Pancreas (tissue), 10 donors: ENCODE data around the gene STBD1. TPM values are rescaled to one million over a fixed set of nuclear protein-coding genes. Genes with fewer than 3 reads are reported as not detected.

Experiments
- ATAC-seq, 4 donors: fragments of 200-7000 bp; cut with Tn5 transposase; one replicate each; pipeline versions ENCODE4 v1.8.0 to v1.9.1; 2020; ENCODE audit warnings: mild to moderate bottlenecking in 4 of 4, moderate library complexity in 4 of 4
- DNase-seq, 6 donors: peaks; one replicate each; pipeline ENCODE4 v3.0.0-alpha.2; 2020
- FAIRE-seq: peaks from 2 replicates; lab custom pipeline; 2012; peaks lifted over from hg19 to GRCh38; lab: Jason Lieb, UNC
- H3K27ac ChIP-seq, 4 donors: fragments of 200-600 bp; sonication (generic); 1 replicate in 3 of 4; 2 replicates in 1 of 4; pipeline versions ENCODE4 v1.5.0 to v1.8.0; 2020
- H3K27me3 ChIP-seq, 4 donors: fragments of 200-600 bp; one replicate each; pipeline ENCODE4 v1.8.0; 2021
- H3K36me3 ChIP-seq, 3 donors: fragments of 200-600 bp; sonication (generic) in 1 of 3; one replicate each; pipeline versions ENCODE4 v1.5.0 to v1.8.0; 2020 to 2021
- H3K4me1 ChIP-seq, 3 donors: fragments of 200-600 bp; one replicate each; pipeline ENCODE4 v1.8.0; 2021
- H3K4me3 ChIP-seq, 4 donors: fragments of 200-600 bp; sonication (generic) in 2 of 4; one replicate each; pipeline versions ENCODE4 v1.5.0 to v1.8.0; 2020 to 2021
- H3K9me3 ChIP-seq, 4 donors: fragments of 200-600 bp; one replicate each; pipeline ENCODE4 v1.8.0; 2021
- CTCF ChIP-seq, 4 donors: fragments of 200-600 bp; sonication (generic) in 3 of 4; IDR thresholded peaks; one replicate each; pipeline versions ENCODE4 v1.5.0 to v1.8.0; 2021; ENCODE audit warnings: antibody characterized with exemption in 4 of 4
- WGBS, 2 donors: extraction: QIAGEN DNeasy Blood & Tissue Kit; methylation state at CpG; one replicate each; pipeline ENCODE4 v1.1.7; 2013; 5-methylcytosine and 5-hydroxymethylcytosine counted together
- intact Hi-C, 3 donors: fragments of 100-400 bp; cut with DNase I; formaldehyde crosslinking; loops; one replicate each; pipeline versions ENCODE4 v1.11.1 to v1.14.2; 2022
- polyA plus RNA-seq, 2 donors: library from polyadenylated mRNA; stranded (reverse); fragments of 200-250 nt; gene quantifications; one replicate each; pipeline ENCODE4 v1.2.3, GENCODE V29; 2013
- total RNA-seq, 6 donors: library from RNA; stranded (reverse); fragmentation: NEBNext Ultra II Directional in 4 of 6; extraction: Animal tissue kit (Norgen Biotek cat#: 25700) in 4 of 6; gene quantifications; one replicate each; pipeline versions ENCODE4 v1.2.1 to v1.2.4, GENCODE V29; 2021 to 2023
- donor health status: healthy with polysubstance abuse.
- donor health status: DM: no; HTN: no; CAD: no; lungs with moderate emphysema.
- donor health status: DM: no; HTN: no; CAD: no.
- donor health status: control.
- donor health status: control.
- donor health status: Bipolar disorder and iron deficiency.
- donor health status: DM: yes; HTN: yes; CAD: no.
- donor health status: DM: no; HTN: no; CAD: no.
- donor health status: DM: no; HTN: no; CAD: no.
- donor health status: DM: yes; HTN: yes; CAD: no.

STBD1 gene
- total and polyA plus RNA-seq, 8 donors, result 1.7 to 6.5 (median 3.1) TPM

DNA sequence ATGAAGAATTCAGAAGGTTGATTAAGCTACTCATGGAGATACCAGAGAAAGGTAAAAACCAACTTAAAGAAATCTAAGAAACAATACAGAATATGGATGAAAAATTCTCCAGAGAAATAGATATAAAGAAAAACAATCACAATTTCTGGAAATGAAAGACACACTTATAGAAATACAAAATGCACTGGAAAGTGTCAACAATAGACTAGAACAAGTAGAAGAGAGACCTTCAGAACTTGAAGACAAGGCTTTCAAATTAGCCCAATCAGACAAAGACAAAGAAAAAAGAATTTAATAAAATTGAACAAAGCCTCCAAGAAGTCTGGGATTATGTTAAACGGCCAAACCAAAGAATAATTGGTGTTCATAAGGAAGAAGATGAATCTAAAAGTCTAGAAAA, 9.6 kb downstream of the STBD1 start:
- WGBS, 2 donors, result 85 to 94% methylated on average over 1 of the region's 1 CpG
- Histone ChIP-seq H3K9me3 (no peaks in the 10 kb centered on the region), H3K4me1 (no peaks in the 10 kb centered on the region), H3K27ac (no peak overlapping the region), H3K27me3 (no peaks in the 10 kb centered on the region), H3K4me3 (no peak overlapping the region), H3K36me3 (no peaks in the 10 kb centered on the region)
- intact Hi-C loops, result no loop called here
- no peak for TF ChIP-seq CTCF (IDR thresholded peaks at IDR 0.05)
- ATAC-seq, result no peak
- DNase-seq, result no peak
- FAIRE-seq, result no peak

- intact Hi-C loops, result no loop called here
- FAIRE-seq (no peak), ATAC-seq (no peak), DNase-seq (no peak)
- no peak overlapping the region for H3K27ac ChIP-seq
- TF ChIP-seq CTCF (IDR thresholded peaks at IDR 0.05), result no peak
- no peaks in the 10 kb centered on the region for H3K4me1 ChIP-seq
- no peak overlapping the region for H3K4me3 ChIP-seq
- WGBS, 2 donors, result 83 to 86% methylated on average over 3 of the region's 3 CpGs
- no peaks in the 10 kb centered on the region for H3K36me3 ChIP-seq
- H3K27me3 ChIP-seq, result no peaks in the 10 kb centered on the region
- H3K9me3 ChIP-seq, result no peaks in the 10 kb centered on the region
Observed at GRCh38 chr4:76322236-76322635, 15.7 kb downstream of the STBD1 start.

GRCh38 chr4:76325072-76325471, 18.5 kb downstream of the STBD1 start:
- no peak for ATAC-seq
- no peak overlapping the region for H3K4me3 ChIP-seq
- intact Hi-C loops, result no loop called here
- H3K27ac ChIP-seq, result no peak overlapping the region
- DNase-seq, result no peak
- H3K27me3 ChIP-seq, result no peaks in the 10 kb centered on the region
- no peak for FAIRE-seq
- no peaks in the 10 kb centered on the region for H3K4me1 ChIP-seq
- TF ChIP-seq CTCF (IDR thresholded peaks at IDR 0.05), result no peak
- no peaks in the 10 kb centered on the region for H3K9me3 ChIP-seq
- H3K36me3 ChIP-seq, result no peaks in the 10 kb centered on the region

GRCh38 chr4:76326515-76326914, 20.0 kb downstream of the STBD1 start:
- no peak for FAIRE-seq
- no peaks in the 10 kb centered on the region for H3K9me3 ChIP-seq

GRCh38 chr4:76334885-76335284, 28.4 kb downstream of the STBD1 start:
- Histone ChIP-seq H3K27ac (no peak overlapping the region), H3K27me3 (no peaks in the 10 kb centered on the region), H3K4me1 (no peaks in the 10 kb centered on the region), H3K9me3 (no peaks in the 10 kb centered on the region), H3K36me3 (no peaks in the 10 kb centered on the region), H3K4me3 (no peak overlapping the region)
- FAIRE-seq (no peak), ATAC-seq (no peak), DNase-seq (no peak)
- intact Hi-C loops, result no loop called here
- no peak for TF ChIP-seq CTCF (IDR thresholded peaks at IDR 0.05)
- 75 to 82% methylated on average over 3 of the region's 3 CpGs for WGBS, 2 donors

More at GRCh38 chr4:76326515-76326914, 20.0 kb downstream of the STBD1 start:
- intact Hi-C loops, result no loop called here
- H3K4me1 ChIP-seq, result no peaks in the 10 kb centered on the region
- DNase-seq, result no peak
- TF ChIP-seq CTCF (IDR thresholded peaks at IDR 0.05), result no peak
- no peaks in the 10 kb centered on the region for H3K27me3 ChIP-seq
- no peak overlapping the region for H3K4me3 ChIP-seq
- no peaks in the 10 kb centered on the region for H3K36me3 ChIP-seq
- no peak overlapping the region for H3K27ac ChIP-seq
- no peak for ATAC-seq
